HepG2 (cell line): ENCODE measurements around the gene NEURL1B. TPM values are rescaled to one million over a fixed set of nuclear protein-coding genes. Genes with fewer than 3 reads are reported as not detected.

Experiments used
- ATAC-seq: fragments of 200-7000 bp; cut with Tn5 transposase; 3 replicates; pipeline ENCODE4 v1.9.1; 2020; ENCODE audit warnings: mild to moderate bottlenecking, moderate library complexity
- BruUV-seq: library from RNA; stranded (reverse); fragments of 400-500 nt; replicated peaks from 2 replicates; lab custom pipeline; 2021; lab: Mats Ljungman, UMichigan
- CTCF ChIA-PET: fragments of 300-600 bp; formaldehyde crosslinking; extraction: SDS; loops from one replicate; lab custom pipeline; 2021; ENCODE audit warnings: low total read pairs, inconsistent platforms, low intra/inter-chr PET ratio; lab: Yijun Ruan, JAX
- POLR2A ChIA-PET: fragments of 350-600 bp; sonication (Branson Sonifier 250); formaldehyde crosslinking; loops from one replicate; lab custom pipeline; 2020; ENCODE audit warnings: antibody characterized with exemption, inconsistent platforms; lab: Yijun Ruan, JAX
- DNase-seq: peaks from one replicate; pipeline ENCODE4 v3.0.0-alpha.2; 2015; ENCODE audit warnings: low spot score
- FAIRE-seq: peaks from 3 replicates; lab custom pipeline; 2011; peaks lifted over from hg19 to GRCh38; lab: Jason Lieb, UNC
- H2AFZ ChIP-seq: one replicate; pipeline ENCODE4 v1.6.1; 2011; ENCODE audit warnings: low read length, inconsistent platforms
- H3K27ac ChIP-seq: fragments of 300-600 bp; 3 replicates; pipeline ENCODE4 v1.8.0; 2011; ENCODE audit warnings: mixed run types, mild to moderate bottlenecking, mixed read lengths, low read length, inconsistent platforms; ENCODE audit not compliant: insufficient read depth; ENCODE audit errors: extremely low read length
- H3K27me3 ChIP-seq, 2 experiments: fragments of 200-600 bp in 1 of 2; 2 replicates in 1 of 2; 3 replicates in 1 of 2; pipeline versions ENCODE4 v1.6.0 to v1.8.0; 2011; ENCODE audit warnings: low read length in 2 of 2, mild to moderate bottlenecking in 2 of 2, moderate library complexity in 2 of 2, inconsistent platforms in 1 of 2; ENCODE audit not compliant: insufficient read depth in 2 of 2, control insufficient read depth in 1 of 2
- H3K36me3 ChIP-seq, 2 experiments: fragments of 200-600 bp in 1 of 2; replicated peaks in 1 of 2; 2 replicates in 1 of 2; 3 replicates in 1 of 2; pipeline versions ENCODE4 v1.5.1 to v1.8.0; 2011; ENCODE audit warnings: low read length in 2 of 2, inconsistent platforms in 1 of 2; ENCODE audit not compliant: insufficient read depth in 2 of 2, control insufficient read depth in 1 of 2
- H3K4me1 ChIP-seq: 2 replicates; pipeline ENCODE4 v1.5.1; 2012; ENCODE audit warnings: low read length, inconsistent platforms; ENCODE audit not compliant: insufficient read depth
- H3K4me2 ChIP-seq: 2 replicates; pipeline ENCODE4 v1.6.0; 2011; ENCODE audit warnings: low read depth, low read length, inconsistent platforms
- H3K4me3 ChIP-seq, 3 experiments: fragments of 200-600 bp in 1 of 3; sonication (generic), shearing (Covaris generic) in 1 of 3; replicated peaks in 1 of 3; 2 replicates each; pipeline ENCODE4 v1.5.1; 2011 to 2016; ENCODE audit warnings: low read length in 3 of 3, inconsistent platforms in 2 of 3, low read depth in 2 of 3, mild to moderate bottlenecking in 2 of 3, control low read depth in 1 of 3, mixed read lengths in 1 of 3; ENCODE audit not compliant: insufficient read depth in 1 of 3
- H3K79me2 ChIP-seq: one replicate; pipeline ENCODE4 v1.6.1; 2011; ENCODE audit warnings: low read length, inconsistent platforms; ENCODE audit not compliant: insufficient read depth
- H3K9ac ChIP-seq: 2 replicates; pipeline ENCODE4 v1.6.0; 2011; ENCODE audit warnings: mild to moderate bottlenecking, low read depth, low read length, inconsistent platforms; ENCODE audit not compliant: insufficient read depth
- H3K9me3 ChIP-seq: 2 replicates; pipeline ENCODE4 v1.5.1; 2012; ENCODE audit warnings: mild to moderate bottlenecking, low read length
- H4K20me1 ChIP-seq: 2 replicates; pipeline ENCODE4 v1.6.0; 2011; ENCODE audit warnings: inconsistent platforms, mild to moderate bottlenecking, low read length, moderate library complexity; ENCODE audit not compliant: insufficient read depth
- ARNTL ChIP-seq: sonication (generic); formaldehyde crosslinking; IDR thresholded peaks from 2 replicates; pipeline ENCODE4 v1.4.0; 2020; ENCODE audit warnings: mild to moderate bottlenecking, missing genetic modification reagents
- MAFF ChIP-seq: IDR thresholded peaks from 2 replicates; pipeline ENCODE4 v1.6.1; 2011; ENCODE audit warnings: low read depth, low read length, improper control_type of control experiment
- MAFK ChIP-seq, 2 experiments: IDR thresholded peaks in 1 of 2; conservative IDR thresholded peaks in 1 of 2; 2 replicates each; pipeline ENCODE4 v1.6.1; 2011; ENCODE audit warnings: improper control_type of control experiment in 2 of 2, low read length in 2 of 2
- MEIS1 ChIP-seq: sonication (generic); formaldehyde crosslinking; IDR thresholded peaks from 2 replicates; pipeline ENCODE4 v1.9.0; 2021; ENCODE audit warnings: mild to moderate bottlenecking, missing genetic modification reagents, moderate library complexity, borderline replicate concordance
- ZNF263 ChIP-seq: sonication (generic); formaldehyde crosslinking; IDR thresholded peaks from 2 replicates; pipeline ENCODE4 v1.4.0; 2020; ENCODE audit warnings: missing genetic modification reagents
- ZNF317 ChIP-seq: sonication (generic); formaldehyde crosslinking; IDR thresholded peaks from 2 replicates; pipeline ENCODE4 v1.5.0; 2020; ENCODE audit warnings: mild to moderate bottlenecking, missing genetic modification reagents
- WGBS: methylation state at CpG from one replicate; pipeline ENCODE4 v1.1.6; 2017; ENCODE audit warnings: low lambda C conversion rate; 5-methylcytosine and 5-hydroxymethylcytosine counted together
- in situ Hi-C: cut with HindIII; loops from 2 replicates; pipeline ENCODE4 v1.10.0; 2017; ENCODE audit warnings: low pct_unique_long_range_greater_than_20kb; ENCODE audit not compliant: extremely low pct_ligation_motif_present
- intact Hi-C: fragments of 100-400 bp; cut with micrococcal nuclease; formaldehyde crosslinking; loops from one replicate; pipeline ENCODE4 v1.10.0; 2022; ENCODE audit not compliant: unreplicated experiment
- polyA plus RNA-seq, 8 experiments: library from polyadenylated mRNA; depleted of rRNA in 3 of 8; stranded (reverse) in 7 of 8; unstranded in 1 of 8; fragments of >200 nt; fragmentation: Illumina TruSeq in 4 of 8; extraction: Trizol in 4 of 8; gene quantifications; 2 replicates each; pipeline versions ENCODE4 v1.2.1 to v1.2.3, GENCODE V29; 2011 to 2016; ENCODE audit warnings: low read depth in 4 of 8, missing spikeins in 1 of 8, mixed read lengths in 1 of 8; ENCODE audit not compliant: insufficient read depth in 1 of 8
- total RNA-seq, 5 experiments: library from RNA; depleted of rRNA; stranded (reverse); fragments of >200 nt; fragmentation: Illumina TruSeq; extraction: Trizol; gene quantifications; 2 replicates each; pipeline ENCODE4 v1.2.3, GENCODE V29; 2016; ENCODE audit warnings: low read depth in 1 of 5
- TF ChIP-seq, protein P1 (sequence below): IDR thresholded peaks from 2 replicates; pipeline ENCODE4 v1.6.1; 2012; ENCODE audit warnings: low read length, improper control_type of control experiment
- TF ChIP-seq, protein P2 (sequence below): sonication (generic); formaldehyde crosslinking; IDR thresholded peaks from 2 replicates; pipeline ENCODE4 v1.4.0; 2020; ENCODE audit warnings: missing genetic modification reagents, mild to moderate bottlenecking, borderline replicate concordance

NEURL1B gene
- total and polyA plus RNA-seq, 2 of the 13 experiments (the other 11 are each of a cell fraction or from before 2014, with no cell fraction given) = 0.09 to 0.13 TPM

DNA sequence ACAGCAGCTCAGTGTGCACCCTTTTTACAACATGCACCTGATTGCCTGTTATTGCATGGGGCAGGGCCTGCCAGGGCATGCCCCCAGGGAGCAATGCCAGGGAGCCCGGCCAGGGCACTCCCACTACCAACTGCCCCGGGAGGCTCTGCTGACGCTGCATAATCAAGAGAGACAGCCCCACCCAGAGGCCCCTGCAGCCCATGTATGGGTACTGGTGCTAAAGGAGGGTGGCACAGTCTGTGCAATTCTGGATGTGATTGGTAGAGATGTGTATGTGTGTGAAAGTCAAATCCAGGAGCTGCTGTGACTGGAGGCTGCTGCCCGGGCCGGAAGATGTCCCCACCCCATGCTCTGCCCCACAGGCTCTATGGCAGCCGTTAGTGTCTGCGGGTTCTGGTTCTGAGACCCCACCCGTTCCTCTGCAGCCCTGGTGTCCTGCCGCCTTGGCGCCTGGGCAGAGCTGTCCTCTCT lies 3.9 kb upstream of the NEURL1B start:
- H3K4me2 ChIP-seq = no peak overlapping the region
- no peak for DNase-seq

More for the DNA sequence above, 3.9 kb upstream of the NEURL1B start:
- Histone ChIP-seq H3K9ac (no peak overlapping the region), H3K4me3 (no peak overlapping the region), H3K9me3 (no peaks in the 10 kb centered on the region), H4K20me1 (no peaks in the 10 kb centered on the region), H3K36me3 (no peaks in the 10 kb centered on the region), H3K27me3 (peaks cover 0 to 19% of the 10 kb centered on the region in 2 experiments; a peak in 3 of 5 replicates), H3K27ac (no peak overlapping the region), H2AFZ (no peak overlapping the region), H3K79me2 (no peaks in the 10 kb centered on the region), H3K4me1 (peaks cover 9% of the 10 kb centered on the region)
- BruUV-seq = no TSS peak
- intact Hi-C loops (no loop called here), in situ Hi-C loops (no loop called here)
- 72% methylated on average over 6 of the region's 10 CpGs for WGBS
- no peak for FAIRE-seq
- ChIA-PET POLR2A (no interaction called here), CTCF (no interaction called here)
- TF ChIP-seq MAFK (conservative IDR thresholded peaks at IDR 0.05 in 1 of 2, IDR thresholded peaks at IDR 0.05 in 1 of 2; ENCODE audit: low read length in 2 of 2) (peak in 1 of 2 experiments; percentile 38; a peak in 2 of 4 replicates), MAFF (0 out of 2 replicates have a peak, but pooled peaks have one; percentile 12), MEIS1 (CRISPR knock-in tag) (no peak), ZNF317 (no peak), ZNF263 (no peak), ARNTL (CRISPR knock-in tag) (no peak)
- TF ChIP-seq, protein P1, sequence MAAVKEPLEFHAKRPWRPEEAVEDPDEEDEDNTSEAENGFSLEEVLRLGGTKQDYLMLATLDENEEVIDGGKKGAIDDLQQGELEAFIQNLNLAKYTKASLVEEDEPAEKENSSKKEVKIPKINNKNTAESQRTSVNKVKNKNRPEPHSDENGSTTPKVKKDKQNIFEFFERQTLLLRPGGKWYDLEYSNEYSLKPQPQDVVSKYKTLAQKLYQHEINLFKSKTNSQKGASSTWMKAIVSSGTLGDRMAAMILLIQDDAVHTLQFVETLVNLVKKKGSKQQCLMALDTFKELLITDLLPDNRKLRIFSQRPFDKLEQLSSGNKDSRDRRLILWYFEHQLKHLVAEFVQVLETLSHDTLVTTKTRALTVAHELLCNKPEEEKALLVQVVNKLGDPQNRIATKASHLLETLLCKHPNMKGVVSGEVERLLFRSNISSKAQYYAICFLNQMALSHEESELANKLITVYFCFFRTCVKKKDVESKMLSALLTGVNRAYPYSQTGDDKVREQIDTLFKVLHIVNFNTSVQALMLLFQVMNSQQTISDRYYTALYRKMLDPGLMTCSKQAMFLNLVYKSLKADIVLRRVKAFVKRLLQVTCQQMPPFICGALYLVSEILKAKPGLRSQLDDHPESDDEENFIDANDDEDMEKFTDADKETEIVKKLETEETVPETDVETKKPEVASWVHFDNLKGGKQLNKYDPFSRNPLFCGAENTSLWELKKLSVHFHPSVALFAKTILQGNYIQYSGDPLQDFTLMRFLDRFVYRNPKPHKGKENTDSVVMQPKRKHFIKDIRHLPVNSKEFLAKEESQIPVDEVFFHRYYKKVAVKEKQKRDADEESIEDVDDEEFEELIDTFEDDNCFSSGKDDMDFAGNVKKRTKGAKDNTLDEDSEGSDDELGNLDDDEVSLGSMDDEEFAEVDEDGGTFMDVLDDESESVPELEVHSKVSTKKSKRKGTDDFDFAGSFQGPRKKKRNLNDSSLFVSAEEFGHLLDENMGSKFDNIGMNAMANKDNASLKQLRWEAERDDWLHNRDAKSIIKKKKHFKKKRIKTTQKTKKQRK = no peak
- TF ChIP-seq, protein P2, sequence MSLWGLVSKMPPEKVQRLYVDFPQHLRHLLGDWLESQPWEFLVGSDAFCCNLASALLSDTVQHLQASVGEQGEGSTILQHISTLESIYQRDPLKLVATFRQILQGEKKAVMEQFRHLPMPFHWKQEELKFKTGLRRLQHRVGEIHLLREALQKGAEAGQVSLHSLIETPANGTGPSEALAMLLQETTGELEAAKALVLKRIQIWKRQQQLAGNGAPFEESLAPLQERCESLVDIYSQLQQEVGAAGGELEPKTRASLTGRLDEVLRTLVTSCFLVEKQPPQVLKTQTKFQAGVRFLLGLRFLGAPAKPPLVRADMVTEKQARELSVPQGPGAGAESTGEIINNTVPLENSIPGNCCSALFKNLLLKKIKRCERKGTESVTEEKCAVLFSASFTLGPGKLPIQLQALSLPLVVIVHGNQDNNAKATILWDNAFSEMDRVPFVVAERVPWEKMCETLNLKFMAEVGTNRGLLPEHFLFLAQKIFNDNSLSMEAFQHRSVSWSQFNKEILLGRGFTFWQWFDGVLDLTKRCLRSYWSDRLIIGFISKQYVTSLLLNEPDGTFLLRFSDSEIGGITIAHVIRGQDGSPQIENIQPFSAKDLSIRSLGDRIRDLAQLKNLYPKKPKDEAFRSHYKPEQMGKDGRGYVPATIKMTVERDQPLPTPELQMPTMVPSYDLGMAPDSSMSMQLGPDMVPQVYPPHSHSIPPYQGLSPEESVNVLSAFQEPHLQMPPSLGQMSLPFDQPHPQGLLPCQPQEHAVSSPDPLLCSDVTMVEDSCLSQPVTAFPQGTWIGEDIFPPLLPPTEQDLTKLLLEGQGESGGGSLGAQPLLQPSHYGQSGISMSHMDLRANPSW = no peak
- ATAC-seq = no peak
